HPDE6-E6E7 (cell line): Measurements from ENCODE around the gene TNFAIP1.

Source experiments
- DNase-seq: peaks from one replicate; pipeline ENCODE4 v3.0.0; 2011; ENCODE audit warnings: missing footprints; ENCODE audit errors: extremely low spot score

TNFAIP1 gene

DNA sequence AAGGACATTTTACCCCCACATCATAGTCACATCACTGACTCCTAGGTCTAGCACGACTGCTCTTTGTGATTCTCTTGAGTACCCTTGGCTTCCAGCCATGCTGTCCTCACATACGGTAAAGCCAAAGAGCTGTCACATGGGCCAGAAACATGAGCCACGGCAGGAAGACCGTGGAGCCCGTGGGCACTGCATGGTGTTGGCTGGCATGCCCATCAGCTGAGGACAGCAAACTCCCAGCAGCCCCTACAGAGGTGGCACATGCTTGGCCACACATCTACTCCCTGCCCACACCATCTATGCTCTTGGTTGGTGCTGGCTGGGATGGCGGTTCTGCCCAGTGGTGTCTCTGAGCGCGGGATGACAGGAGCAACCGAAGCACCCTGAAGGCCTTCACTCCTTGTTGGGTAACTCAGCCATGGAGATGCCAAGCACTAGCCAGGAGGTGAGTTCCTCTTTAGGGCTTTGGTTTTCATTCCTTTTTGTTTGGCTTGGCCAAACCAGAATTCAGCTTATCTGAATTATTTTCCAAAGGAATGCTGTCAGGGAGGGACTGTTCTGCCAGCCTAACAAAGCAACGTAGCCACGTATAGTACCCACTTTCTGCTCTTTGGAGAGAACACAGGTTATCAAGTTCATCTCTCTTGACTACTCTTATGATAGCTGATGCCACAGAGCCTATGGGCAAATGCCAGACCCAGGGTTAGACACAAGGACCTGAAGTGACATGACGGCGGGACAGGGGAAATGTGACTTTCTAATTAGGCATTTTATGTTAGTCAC, 10.0 kb downstream of the TNFAIP1 start:
- DNase-seq, result no peak

DNA sequence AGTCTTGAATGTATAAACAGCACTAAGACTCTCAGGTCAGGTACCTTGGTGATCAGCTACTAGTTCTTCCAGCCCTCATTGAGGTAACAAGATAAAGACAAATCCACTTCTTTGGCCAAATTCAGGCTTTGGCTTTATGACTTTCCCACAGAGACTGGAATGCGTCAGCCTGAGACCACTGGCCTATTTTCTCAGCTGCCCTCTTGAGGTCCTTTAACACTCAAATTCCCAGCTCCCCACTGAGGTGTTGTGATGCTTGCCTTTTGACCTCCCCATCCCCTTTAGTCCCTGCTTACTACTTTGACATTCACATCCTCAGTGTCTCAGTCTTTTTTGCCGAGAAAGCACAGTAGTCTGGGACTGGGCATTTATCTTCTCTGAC, 10.6 kb downstream of the TNFAIP1 start:
- no peak for DNase-seq

DNA sequence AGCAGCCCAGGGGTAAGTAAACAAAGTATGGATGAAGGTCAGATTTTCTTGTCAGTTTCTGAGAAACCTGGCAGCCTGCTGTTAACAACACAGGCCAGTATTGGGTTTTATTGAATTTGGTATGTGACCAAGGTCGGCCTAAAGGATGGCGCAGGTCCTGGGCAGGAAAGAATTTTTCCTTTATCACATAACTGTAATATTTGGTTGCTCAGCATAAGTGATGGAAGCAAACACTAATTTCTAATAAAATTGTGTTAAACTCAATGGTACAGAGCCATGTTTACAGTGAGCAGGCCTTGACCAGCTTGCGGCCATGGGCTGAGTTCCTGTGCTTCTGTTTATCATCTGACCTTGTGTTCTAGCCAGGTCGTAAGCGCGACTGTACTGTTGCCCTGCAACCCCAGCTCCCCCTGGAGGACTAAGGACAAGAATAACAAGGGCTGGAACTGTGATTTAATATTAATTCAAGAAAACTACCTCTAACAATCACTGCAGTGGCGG, 11.2 kb downstream of the TNFAIP1 start:
- no peak for DNase-seq

DNA sequence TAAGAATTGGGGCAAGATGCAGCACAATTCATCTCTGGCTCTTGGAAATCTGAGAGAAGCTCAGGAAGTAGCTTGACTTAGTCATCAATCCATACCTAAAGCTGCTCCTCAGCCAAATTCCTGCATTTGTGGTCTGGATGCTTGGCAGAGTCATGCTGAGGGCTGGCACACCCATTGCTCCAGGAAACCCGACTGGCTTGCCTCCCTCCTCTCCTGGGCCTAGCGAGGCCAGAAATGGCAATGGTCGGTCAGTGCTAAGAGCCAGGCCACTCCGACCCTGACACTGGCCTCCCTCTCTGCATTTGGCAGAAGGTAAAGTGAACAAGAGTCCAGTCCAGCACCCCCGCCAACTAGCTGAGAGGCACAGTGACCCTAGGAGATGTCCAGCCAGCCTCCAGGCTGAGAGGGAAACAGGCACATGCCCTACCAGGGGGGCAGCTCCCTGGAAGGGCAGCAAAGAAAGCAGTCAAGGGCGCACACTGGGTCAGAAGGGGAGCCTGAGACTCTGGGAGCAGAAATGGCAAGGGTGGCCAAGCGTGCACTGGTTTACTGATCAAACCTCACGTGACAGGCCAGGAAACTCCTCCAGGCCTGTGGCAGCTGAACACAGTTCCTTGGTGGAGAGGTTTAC, 11.8 kb downstream of the TNFAIP1 start:
- DNase-seq, result peak; percentile 84

DNA sequence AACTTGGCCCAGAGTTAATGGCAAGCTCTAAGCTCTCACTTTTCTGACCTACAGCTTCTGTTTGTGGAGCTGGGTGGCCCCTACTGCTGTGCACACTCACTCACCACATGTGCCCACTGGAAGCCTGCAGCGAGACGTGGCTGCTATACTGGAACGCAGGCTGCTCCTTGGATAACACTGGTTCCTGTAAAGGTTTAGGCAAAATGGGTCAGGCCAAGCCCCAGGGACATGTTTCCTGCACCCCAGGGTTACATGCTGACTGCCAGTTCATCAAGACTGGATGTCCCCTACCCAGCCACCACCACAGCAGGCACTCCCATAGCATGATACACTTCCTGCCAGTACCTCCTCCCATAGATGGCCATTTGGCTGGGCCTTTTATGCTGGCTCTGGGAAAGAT, 13.4 kb downstream of the TNFAIP1 start:
- DNase-seq, result no peak

DNA sequence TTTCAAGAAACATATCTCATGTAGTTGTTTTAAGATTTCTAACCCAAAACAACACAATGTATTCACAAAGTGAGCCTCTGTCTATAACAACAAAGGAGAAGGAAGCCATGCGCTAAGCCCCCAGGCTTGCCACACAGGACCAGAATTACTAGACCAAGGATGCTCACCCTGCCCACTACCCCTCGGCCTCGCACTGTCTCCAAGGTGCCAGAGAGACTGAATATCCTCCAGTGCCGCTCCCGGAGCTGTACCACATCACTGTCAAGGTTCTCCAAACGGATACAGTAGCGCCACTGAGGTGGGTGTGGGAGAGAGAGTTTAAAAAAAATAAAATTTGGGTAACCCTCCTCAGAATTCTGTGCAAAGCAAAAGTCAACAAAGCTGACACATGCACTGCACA, 14.7 kb downstream of the TNFAIP1 start:
- no peak for DNase-seq

DNA sequence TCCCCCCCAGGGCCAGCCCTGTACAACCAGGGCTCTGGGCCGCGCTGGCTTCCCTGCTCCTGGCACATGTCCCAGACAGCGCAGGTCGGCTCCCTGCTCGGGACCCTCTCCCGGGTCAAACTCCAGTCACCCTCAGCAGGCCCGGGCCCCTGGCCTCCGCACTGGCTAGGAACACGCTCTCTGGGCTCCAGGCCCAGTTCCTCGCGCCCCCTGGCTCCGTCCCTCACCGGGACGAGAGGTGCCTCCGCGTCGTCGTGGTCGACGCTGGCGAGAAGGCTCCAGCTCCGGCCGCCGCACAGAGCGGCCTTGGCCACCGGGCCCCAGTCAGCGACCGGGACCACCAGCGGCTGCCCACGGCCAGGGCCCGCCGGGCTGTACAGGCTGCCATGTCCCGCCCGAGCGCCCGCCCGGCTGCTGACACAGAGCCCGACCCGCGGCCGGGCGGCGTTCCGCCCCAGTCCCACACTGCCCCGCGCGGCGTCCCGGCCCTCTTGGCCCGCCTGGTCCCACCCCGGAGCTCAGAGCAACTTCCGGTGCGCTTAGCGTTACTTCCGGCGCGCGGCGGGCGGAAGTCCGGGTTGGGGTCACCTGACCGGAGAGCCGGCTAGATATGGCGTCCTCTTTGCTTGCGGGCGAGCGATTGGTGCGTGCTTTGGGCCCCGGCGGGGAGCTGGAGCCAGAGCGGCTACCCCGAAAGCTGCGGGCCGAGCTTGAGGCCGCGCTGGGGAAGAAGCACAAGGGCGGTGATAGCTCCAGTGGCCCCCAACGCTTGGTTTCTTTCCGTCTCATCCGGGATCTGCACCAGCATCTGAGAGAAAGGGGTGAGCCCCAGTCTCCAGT, 21.7 kb downstream of the TNFAIP1 start, which contains the start of gene POLDIP2:
Gene POLDIP2 (minus strand): TSS at position 467 of the 840 bp plus-strand sequence. CDS start 79 bp downstream, at position 388.
- peak; percentile 91 for DNase-seq

DNA sequence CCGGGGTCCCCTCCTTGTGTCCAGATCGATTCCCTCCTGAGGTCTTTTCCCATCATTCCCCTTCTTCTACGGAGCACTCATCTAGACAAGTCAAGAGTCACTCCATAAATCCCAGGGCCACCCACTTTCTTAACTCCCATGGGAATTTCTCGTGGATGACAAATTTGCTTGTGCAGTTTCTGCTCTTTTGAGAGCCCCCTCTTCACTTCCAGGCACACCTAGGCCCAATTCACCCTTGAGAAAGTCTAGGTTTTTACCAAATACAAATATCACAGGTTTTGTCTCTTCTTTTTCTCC, 22.3 kb downstream of the TNFAIP1 start:
- no peak for DNase-seq

DNA sequence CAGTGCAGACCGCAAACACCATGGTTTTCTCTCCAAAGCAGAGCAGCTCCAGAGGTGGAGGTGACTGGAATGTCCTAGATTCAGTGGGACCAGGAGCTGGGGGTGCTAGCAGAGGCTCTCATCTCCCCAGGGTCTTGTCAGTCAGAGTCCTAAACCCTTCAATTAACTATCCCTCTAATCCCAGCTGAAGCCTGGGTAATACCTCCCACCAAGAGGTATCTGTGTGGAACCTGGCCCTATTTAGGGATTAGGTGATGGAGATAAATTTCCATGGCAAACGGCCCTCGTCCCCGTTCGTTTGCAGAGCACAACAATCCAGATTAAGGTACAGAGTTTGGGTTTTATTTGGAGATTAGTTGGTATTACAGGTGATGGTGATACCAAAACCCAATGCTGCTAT, 27.6 kb downstream of the TNFAIP1 start:
- DNase-seq, result no peak

DNA sequence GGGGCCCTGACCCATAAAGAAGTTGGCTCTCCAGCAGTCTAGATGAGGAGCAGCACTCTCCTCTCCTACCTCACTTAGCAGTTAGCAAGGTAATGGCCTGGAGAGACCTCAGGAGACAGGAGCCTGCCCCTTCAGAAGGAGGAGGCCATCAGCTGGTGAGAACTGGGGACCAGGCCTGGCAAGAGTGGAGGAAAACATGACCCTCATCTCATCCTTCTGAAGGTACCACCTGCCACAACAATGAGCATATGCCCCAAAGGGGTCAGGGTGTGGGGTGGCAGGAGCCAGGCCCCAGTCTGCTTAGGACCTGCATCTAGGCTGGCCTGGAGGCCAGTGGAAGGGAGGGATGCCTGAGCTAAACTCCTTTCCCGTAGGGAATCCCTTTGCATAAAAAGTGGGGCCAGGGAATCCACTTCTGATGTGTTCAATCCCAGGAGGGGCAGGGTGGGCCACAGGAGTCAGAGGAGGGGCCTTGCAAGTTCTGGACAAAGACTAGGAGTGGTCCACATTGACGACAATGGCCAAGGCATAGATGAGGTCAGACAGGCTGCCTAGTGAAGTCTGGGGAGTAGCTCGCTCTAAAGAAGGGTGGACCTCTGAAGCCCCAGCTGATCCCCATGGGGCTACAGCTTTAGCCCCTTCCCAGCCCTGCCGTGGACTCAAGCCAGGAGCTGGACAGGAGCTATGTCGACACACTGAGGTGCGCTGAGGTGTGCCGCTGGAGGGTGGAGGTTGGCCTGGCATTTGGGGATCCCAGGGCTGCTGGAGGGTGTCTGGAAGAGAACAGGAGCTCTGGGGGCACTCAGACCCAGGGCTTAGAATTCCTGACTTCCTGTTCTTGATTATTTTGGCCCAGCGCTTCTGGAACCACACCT, 28.5 kb downstream of the TNFAIP1 start:
- no peak for DNase-seq

DNA sequence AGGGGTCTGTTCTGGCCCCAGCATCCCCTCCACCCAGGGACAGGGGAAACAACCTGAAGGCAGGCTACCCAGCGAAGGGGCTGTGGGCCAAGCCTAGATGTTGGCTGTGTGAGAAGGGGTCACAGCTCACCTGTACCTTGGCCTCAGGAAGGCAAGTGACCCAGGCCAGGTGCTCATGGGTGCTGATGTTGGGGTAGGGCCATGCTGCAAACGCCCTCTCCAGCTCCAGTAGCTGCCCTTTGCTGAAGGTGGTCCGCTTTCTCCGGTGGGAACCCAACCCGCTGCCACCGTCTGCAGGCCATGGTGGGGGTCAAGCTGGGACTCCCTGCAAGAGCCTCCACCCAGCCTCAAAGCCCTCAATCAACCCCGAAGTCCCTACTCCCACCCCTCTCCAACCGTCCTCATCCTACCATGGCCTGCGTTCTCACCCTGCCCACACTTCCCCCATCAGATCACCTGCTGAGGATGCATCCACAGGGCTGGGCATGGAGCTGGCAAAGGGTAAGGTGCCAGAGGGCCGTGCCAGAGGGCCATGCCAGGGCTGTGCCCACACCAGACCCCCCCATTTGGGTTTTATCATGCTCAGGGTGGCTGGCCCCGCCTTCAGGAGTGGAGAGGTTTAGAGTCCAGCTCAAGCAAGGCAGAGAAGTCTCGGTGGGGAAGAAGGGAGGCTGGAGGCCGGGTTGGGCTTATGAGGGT, 29.3 kb downstream of the TNFAIP1 start, which contains the start of gene SEBOX:
Gene SEBOX (minus strand): TSS at position 535 of the 699 bp plus-strand sequence. CDS start 48 bp downstream, at position 487.
- no peak for DNase-seq

DNA sequence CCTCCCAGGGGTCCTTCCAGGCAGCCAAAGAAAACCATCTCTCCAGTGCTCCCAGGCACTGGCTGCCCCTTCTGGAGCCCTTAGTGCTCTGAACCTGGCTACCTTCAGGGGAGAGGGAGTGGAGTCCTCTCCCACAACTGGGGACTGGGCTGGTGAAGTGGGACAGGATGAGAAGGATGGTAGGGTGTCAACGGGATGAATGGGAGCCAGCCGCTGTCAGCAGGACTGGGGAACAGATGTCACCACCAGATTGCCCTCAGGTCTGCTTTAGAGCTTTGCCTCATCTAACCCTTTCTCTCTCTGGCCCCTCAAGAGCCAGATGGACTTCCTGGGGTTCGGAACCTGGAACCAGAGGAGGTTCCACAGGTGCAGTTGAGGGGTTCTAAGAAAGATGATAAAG, 29.9 kb downstream of the TNFAIP1 start:
- DNase-seq, result no peak

DNA sequence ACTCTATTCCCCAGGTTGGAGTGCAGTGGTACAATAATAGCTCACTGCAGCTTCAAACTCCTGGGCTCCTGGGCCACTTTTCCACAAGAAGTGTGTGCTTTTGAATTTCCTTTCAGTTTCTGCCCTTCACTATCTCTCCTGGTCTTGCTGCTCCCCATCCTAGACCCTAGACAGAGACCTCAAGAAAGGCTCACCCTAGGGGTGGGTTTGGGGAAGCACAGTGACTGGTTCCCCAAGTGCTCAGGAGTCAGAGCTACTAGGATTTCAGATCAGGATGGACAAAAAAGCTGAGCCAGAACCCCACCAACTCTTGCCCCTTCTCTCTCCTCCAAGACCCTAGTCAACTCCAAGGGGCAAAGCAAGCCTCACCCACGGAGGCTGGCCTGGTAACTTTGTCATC, 31.0 kb downstream of the TNFAIP1 start:
- DNase-seq, result no peak

DNA sequence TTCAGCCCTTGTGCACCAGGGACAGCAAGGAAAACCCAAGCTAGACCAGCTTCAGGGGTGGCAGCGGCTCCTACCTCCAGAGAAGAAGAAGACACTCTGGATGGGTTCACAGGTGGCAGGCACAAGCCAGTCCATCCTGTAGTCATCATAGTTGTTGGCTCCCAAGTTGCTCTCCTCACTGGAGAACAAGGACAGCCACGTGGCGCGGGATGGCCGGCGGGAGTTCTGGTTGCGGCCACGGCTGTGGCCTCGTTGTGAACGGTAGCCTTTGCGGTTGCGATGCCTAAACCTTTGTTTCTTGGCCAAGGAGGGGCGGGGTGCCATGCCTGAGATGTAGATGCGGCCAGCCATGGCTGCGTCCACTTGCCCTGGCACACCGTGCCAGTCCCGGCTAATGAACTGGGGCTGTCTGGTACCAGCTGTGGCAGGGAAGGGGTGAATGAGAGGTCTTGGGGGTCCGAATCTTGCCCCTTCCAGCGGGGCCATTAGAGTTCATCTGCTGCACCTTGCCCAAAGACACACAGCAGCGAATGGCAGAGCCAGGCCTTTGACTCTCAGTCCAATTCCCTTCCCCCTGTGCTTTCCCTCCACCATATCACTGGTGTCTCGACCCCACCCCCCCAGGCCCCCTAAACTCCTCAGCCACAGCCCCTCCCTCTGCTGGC, 32.2 kb downstream of the TNFAIP1 start:
- no peak for DNase-seq

DNA sequence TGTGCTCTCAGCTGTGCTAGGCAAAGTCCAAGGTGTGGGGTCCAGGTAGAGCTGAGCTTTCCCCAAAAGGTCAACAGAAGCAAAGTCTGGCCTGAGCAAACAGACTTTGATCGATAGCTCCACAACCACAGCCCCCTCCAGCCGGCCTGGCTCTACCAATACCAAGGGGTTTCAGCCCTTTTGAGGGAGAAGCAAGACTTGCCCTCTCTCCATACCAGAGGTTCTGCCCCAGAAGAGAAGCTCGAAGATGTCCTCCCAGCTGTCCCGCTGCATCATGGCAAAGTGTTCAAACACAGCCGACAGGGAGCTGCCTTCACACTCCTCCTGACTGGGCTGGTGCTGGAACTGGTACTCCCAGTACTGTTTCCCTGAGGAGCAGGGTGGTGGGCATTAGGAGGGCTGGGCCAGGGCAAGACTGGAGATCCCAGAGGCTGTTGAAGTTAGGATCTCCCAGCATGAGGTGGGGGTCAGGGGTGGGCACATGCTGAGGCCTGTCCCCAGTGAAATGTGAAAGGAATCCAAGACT, 32.8 kb downstream of the TNFAIP1 start:
- DNase-seq, result no peak

DNA sequence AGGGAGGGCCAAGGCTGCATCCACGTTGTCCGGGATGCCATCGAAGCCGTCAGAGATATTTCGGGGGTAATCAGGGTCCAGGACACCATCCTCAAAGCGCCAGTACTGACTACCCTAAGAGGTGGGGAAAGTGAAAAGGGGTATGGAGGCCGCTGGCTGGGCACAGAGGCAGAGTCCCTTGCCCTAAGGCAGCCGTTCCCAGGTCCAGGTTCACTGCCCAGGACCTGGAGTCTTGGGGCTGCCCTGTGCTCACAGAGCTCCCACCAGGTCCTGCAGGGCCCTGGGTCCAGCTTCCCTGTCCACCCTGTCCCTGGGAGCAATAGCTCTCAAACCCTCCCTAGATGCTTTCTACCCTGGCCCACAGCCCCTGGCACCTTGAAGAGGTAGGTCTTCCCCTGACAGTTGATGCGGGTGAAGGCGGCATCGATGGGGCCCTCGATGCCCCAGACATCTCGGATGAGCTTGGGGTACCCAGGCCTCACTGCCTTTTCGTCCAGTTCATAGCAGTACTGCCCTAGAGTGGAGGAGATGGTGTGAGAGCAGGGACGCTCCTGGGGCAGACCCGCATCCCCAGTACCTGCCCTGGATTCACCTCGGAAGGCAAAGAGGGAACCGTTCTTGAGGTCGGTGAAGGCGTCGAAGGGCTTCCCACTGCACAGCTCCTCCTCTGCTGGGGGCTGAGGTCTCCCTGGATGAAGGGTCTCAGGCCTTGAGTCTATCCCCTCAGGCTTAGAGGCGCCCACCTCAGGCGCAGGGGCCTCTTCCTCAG, 33.5 kb downstream of the TNFAIP1 start:
- DNase-seq, result no peak

DNA sequence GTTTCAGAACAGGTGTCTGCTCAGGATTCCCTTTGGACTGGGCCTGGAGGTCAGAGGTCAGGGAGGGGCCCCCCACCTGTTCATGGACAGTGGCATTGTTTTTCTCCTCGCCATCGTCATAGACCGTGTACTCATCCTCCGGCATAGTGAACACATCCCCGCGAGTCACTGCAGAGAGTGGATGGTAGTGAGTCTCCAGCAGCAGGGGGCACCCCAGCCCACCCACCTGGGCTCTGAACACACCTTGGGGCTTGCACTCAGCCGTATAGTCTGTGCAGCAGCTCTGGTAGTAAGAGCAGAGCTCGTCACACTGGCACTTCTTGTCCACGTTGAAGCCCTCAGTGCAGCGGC, 34.1 kb downstream of the TNFAIP1 start:
- DNase-seq, result no peak

DNA sequence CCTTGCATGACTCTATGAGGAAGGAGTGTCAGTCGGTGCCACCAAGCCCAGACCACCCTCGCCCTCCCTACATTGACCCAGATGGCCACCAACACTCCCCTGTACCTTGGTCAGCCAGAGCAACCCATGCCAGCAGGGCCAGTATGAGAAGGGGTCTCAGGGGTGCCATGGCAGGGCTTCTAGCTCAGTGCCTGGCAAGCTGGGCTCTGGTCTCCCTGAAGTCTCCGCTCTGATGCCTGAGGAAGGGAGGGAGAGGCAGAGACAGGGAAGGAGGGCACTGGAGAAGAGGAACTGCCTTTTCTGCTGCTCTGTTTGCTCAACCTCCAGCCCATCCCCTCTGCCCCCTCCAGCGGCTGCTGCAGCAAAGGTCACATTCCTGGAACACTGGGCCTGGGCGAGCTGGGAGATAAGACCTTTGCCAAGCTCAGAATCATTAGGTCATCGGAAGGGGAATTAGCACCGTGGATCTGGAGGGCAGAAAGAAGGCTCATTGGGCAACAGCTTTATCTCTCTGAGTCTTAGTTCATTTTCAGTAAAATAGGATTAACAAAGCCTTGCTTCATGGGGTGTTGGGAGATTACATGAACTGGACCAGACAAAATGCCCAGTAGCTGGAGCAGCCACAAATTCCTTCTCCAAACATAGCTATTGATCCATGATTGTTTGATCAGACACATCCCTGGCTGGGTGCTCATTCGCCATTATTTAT, 34.6 kb downstream of the TNFAIP1 start, which contains the start of gene VTN:
Gene VTN (minus strand): TSS at position 273 of the 709 bp plus-strand sequence. CDS start 104 bp downstream, at position 169.
- no peak for DNase-seq

DNA sequence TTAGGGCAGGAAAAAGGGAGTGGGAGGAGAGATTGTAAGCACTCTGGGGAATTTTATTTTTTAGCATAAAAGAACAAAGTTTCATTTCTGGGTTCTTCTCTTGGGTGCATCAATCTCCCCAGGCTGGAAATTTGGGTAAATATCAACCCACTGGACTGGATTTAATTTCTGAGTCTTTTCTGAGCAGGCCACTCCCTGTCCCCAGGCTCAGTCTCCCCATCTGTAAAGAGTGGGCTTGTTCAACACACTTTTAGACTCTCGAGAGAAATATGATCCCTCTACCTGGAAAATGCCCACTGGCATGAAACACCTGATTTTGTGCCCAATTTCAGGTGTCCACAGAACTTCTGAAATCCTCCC, 35.2 kb downstream of the TNFAIP1 start:
- no peak for DNase-seq
